DMS 273 (cell line): Measurements from ENCODE around the gene TEX13C.
"Not testable (repeated sequence)": the region's sequence is repeated elsewhere in the genome, so short reads cannot be mapped to it uniquely, and the experiment has no call there.

ENCODE experiments used
- DNase-seq: peaks from one replicate; lab custom pipeline; 2025; ENCODE audit not compliant: unreplicated experiment; lab: John Stamatoyannopoulos, UW

The TEX13C gene

DNA sequence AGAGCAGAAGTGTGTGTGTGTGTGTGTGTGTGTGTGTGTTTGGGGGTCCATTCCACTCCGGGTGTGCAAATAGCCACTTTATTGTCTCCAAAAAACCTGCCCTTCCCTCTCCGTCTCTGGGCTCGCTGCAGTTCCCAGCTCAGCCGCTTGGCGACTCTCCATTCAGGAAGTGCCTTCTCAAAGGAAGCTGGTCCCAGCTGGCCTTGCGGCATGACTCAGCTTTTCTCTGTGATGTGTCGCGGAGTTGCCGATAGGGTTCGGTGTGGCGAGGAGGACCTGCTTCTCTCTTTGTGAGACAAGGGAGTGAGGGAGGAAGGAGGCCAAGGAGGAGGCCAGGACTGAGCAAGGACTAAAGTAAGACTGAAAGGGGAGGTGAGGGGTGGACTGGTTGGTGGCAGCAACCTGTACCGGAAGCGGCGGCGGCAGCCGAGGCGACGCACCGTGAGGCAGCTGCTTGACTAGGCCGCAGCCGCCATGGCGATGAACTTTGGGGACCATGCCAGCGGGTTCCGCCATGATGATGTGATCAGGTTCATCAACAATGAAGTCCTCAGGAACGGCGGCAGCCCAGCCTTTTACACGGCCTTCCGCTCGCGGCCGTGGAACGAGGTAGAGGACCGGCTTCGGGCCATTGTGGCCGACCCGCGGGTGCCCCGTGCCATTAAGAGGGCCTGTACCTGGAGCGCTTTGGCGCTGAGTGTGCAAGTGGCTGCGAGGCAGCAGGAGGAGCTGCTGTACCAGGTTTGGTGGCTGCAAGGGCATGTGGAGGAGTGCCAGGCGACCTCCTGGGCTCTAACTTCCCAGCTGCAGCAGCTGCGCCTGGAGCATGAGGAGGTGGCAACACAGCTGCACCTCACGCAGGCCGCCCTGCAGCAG is at the start of gene TEX13C:
Gene TEX13C, plus strand, starts transcription at position 226 of the 876 bp plus-strand sequence. Its CDS starts 249 bp downstream, at position 475.
- peak; percentile 6 for DNase-seq

DNA sequence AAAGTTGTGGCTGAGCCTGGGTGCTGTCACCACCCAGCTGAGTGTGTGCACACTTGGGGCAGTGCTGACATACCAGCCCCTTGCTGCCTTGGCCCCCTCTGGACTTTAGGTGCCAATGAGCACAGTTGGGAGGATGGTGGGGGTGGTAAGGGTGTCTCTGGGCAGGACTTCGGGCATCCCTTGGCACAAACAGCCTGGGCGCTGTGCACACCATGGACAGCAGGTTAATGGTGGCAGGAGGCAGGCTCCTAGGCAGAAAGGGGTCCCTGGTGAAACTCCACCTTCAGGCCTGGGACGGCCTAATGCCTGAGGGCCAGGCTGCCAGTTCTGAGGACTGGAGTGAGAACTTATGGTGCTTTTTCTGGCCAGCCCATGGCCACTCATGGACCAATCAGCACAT is 32.4 kb upstream of the TEX13C start:
- DNase-seq, result no peak

- no peak for DNase-seq
Measured at GRCh38 chrX:125288343-125288742, 31.3 kb upstream of the TEX13C start.

GRCh38 chrX:125289209-125289608 is 30.5 kb upstream of the TEX13C start:
- no peak for DNase-seq

DNA sequence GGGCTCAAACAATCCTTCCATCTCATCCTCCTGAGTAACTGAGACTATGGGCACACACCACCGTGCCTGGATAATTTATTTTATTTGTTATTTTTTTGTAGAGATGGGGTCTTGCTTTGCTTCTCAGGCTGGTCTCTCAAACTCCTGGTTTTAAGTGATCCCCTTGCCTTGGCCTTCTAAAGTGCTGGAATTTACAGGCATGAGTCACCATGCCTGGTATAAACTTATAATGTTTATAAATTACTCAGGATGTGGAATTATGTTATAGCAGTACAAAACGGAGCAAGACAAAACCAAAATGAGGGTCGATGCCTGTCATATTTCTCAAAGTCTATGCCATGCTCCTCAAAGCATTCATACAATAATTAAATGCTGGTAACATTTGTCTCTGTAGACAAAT is 29.8 kb upstream of the TEX13C start:
- no peak for DNase-seq

DNA sequence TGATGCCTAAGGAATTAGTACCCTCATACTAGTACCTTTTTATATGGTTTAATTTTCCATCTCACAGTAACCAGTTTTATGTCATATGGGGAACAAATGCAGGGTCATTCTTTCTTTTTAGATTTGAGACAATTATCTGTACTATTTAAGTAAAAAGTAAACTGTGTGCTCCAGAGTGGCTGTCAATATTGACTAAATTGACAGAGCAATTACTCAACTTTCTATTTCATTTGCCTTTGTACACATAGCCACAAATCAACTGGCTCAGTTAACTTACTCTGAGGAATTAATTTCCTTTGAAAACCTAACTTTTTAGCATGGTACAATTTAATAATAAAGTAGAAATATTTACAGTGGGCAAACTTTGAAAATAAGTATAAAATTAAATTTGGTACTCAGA is 28.5 kb upstream of the TEX13C start:
- DNase-seq, result no peak

- DNase-seq, result no peak
Measured at GRCh38 chrX:125293850-125294780, 25.6 kb upstream of the TEX13C start.

GRCh38 chrX:125295337-125295736 is 24.3 kb upstream of the TEX13C start:
- no peak for DNase-seq

GRCh38 chrX:125298871-125299270 is 20.8 kb upstream of the TEX13C start:
- no peak for DNase-seq

DNA sequence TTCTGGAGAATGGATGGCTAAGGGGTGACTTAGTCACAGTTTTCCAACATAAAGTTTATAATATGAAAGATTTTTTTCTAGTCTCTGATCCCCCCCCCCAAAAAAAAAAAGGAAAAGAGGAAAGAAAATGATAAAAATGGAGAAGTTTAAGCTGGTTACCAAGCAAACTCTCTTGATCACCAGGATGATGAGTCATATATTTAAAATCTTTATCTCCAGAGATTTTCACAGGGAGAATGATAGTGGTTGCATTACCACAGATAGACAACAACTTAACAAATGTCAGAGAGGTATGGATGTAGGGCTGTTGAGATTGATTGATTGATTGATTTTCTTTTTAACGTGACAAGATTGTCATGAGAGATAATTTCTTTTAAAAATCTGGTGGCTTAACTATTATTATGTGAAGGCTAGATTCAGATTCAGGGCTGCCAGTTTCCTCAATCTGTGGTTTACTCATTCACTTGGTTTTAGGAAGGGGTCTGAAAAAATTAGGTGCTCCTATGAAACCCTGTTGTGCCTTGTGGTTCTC is 13.3 kb upstream of the TEX13C start:
- no peak for DNase-seq

- no peak for DNase-seq
Measured at GRCh38 chrX:125308653-125309052, 11.0 kb upstream of the TEX13C start.

- not testable (repeated sequence) for DNase-seq
Measured at GRCh38 chrX:125319166-125319565, 505 bp upstream of the TEX13C start.

- DNase-seq, result no peak
Measured at GRCh38 chrX:125322431-125322830, 2.8 kb downstream of the TEX13C start.

DNA sequence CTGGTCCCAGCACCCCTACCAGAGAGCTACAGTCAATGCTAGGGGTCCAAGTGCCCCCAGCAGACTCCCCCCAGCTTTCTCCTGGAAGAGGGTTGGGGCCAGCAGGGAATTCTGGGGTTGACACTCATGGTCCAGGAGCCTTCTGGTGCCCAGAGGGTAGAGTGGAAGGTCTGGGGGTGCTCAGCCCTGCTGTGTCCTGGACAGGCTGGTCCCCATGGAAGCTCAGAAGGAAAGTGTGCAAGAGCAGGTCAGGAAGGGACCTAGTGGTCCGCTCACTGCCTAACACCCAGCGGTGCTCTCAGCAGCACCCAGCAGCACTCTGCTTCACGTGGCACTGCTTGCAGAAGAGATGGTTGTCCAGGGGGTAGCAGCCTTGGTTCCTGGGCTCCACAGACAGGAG is 6.9 kb downstream of the TEX13C start:
- DNase-seq, result no peak

DNA sequence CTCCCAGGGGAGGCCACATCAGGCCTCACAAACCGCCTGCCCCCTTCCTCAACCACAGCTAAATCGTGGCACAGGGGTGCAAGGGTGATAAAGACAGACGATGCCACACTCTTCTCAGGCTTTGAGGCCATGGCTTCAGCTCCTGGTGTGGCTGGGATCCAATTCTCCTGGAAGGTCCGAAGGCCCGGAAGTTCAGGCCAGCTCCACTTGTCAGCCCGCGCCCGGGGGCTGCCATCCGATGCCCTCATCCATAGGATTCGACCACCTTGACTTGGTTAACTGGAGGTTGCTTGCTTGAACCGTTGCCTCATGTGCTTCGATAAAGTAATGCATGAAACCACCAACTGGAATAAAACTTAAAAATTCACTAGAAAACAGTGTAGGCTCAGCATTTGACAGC is 8.2 kb downstream of the TEX13C start:
- no peak for DNase-seq

DNA sequence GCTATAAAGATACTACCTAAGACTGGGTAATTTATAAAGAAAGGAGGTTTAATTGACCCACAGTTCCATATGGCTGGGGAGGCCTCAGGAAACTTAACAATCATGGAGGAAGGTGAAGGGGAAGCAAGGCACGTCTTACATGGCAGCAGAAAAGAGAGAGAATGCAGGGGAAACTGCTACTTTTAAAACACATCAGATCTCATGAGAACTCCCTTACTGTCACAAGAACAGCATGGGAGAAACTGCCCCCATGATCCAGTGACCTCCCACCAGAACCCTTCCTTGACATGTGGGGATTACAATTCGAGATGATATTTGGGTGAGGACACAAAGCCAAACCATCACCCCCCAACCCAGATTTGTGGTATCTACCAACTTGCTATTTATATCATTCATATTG is 13.9 kb downstream of the TEX13C start:
- no peak for DNase-seq

DNA sequence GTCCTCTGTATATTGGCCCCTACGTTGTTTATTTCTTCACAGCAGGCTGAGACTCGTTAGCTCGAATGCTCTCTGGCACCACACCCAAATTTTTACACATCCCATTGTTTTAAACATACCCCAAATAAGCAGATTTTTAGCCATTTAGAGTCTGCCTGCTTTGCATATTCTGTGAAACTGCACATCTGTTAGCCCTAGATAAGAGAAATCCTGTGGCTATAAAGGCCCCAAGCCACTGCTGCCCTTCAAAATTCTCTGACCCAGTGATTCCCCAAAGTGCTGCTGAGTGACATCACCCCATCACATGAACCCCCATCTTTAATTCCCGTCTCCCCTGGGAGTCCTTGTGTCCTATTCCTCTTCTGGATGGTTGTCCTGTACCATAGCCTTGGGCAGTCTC is 20.8 kb downstream of the TEX13C start:
- no peak for DNase-seq

- DNase-seq, result no peak
Measured at GRCh38 chrX:125374169-125374568, 54.5 kb downstream of the TEX13C start.
